Liver (tissue), 3 donors: ENCODE measurements around the gene RNH1.

Experiments used
- ATF3 ChIP-seq: IDR thresholded peaks from 2 replicates; pipeline ENCODE4 v1.6.1; 2016; ENCODE audit warnings: antibody characterized with exemption
- CTCF ChIP-seq: fragments of 150-350 bp; IDR thresholded peaks from 2 replicates; pipeline ENCODE4 v1.5.1; 2017; ENCODE audit warnings: improper control_type of control experiment, low read depth, low read length; ENCODE audit not compliant: missing input control
- GABPA ChIP-seq, 2 donors: IDR thresholded peaks in 1 of 2; conservative IDR thresholded peaks in 1 of 2; 2 replicates each; pipeline ENCODE4 v1.6.1; 2016; ENCODE audit warnings: antibody characterized with exemption in 2 of 2, mild to moderate bottlenecking in 1 of 2, moderate library complexity in 1 of 2
- HNF4A ChIP-seq, 2 donors: conservative IDR thresholded peaks; 2 replicates each; pipeline ENCODE4 v1.6.1; 2016; ENCODE audit warnings: antibody characterized with exemption in 2 of 2, mild to moderate bottlenecking in 2 of 2
- MAX ChIP-seq: IDR thresholded peaks from 2 replicates; pipeline ENCODE4 v1.6.1; 2016; ENCODE audit warnings: antibody characterized with exemption
- REST ChIP-seq: IDR thresholded peaks from 2 replicates; pipeline ENCODE4 v1.6.1; 2016; ENCODE audit warnings: antibody characterized with exemption, mild to moderate bottlenecking
- SP1 ChIP-seq: IDR thresholded peaks from 2 replicates; pipeline ENCODE4 v1.6.1; 2018; ENCODE audit warnings: antibody characterized with exemption, mild to moderate bottlenecking
- donor health status: healthy.
- donor health status: healthy.

- TF ChIP-seq MAX: no peak
- TF ChIP-seq CTCF: no peak
- no peak for TF ChIP-seq REST
- TF ChIP-seq HNF4A (conservative IDR thresholded peaks at IDR 0.05): no peak
- TF ChIP-seq SP1: no peak
- no peak for TF ChIP-seq ATF3
- TF ChIP-seq GABPA (IDR thresholded peaks at IDR 0.05 in 1 of 2, conservative IDR thresholded peaks at IDR 0.05 in 1 of 2): no peak
These were observed 32.9 kb downstream of the RNH1 start for GRCh38 chr11:473962-474785.
